HCT116 (cell line): Measurements from ENCODE around the gene CASZ1.

Experiments
- EGR1 ChIP-seq: IDR thresholded peaks from 2 replicates; pipeline ENCODE4 v1.6.1; 2012; ENCODE audit warnings: low read depth
- EZH2 ChIP-seq: fragments of 200-600 bp; sonication (generic); IDR thresholded peaks from 2 replicates; pipeline ENCODE4 v1.6.1; 2017; ENCODE audit warnings: antibody characterized with exemption, mixed run types
- POLR2A ChIP-seq: IDR thresholded peaks from 2 replicates; pipeline ENCODE4 v1.7.0; 2011; ENCODE audit warnings: borderline replicate concordance; ENCODE audit not compliant: insufficient read depth, insufficient read length; ENCODE audit errors: extremely low read depth
- YY1 ChIP-seq: IDR thresholded peaks from 2 replicates; pipeline ENCODE4 v1.6.1; 2011; ENCODE audit warnings: low read length, low read depth, moderate library complexity, mild to moderate bottlenecking; ENCODE audit not compliant: insufficient replicate concordance; ENCODE audit errors: extremely low read depth
- TF ChIP-seq, protein P1 (sequence below), 3 experiments: fragments of 200-600 bp in 1 of 3; sonication (generic) in 1 of 3; IDR thresholded peaks in 2 of 3; conservative IDR thresholded peaks in 1 of 3; 2 replicates each; pipeline ENCODE4 v1.5.1; 2012 to 2017; ENCODE audit warnings: low read depth in 2 of 3, low read length in 2 of 3, antibody characterized with exemption in 1 of 3, borderline replicate concordance in 1 of 3, control low read depth in 1 of 3, mild to moderate bottlenecking in 1 of 3, mixed read lengths in 1 of 3, mixed run types in 1 of 3, moderate library complexity in 1 of 3; ENCODE audit not compliant: insufficient read depth in 1 of 3

- TF ChIP-seq, protein P1, sequence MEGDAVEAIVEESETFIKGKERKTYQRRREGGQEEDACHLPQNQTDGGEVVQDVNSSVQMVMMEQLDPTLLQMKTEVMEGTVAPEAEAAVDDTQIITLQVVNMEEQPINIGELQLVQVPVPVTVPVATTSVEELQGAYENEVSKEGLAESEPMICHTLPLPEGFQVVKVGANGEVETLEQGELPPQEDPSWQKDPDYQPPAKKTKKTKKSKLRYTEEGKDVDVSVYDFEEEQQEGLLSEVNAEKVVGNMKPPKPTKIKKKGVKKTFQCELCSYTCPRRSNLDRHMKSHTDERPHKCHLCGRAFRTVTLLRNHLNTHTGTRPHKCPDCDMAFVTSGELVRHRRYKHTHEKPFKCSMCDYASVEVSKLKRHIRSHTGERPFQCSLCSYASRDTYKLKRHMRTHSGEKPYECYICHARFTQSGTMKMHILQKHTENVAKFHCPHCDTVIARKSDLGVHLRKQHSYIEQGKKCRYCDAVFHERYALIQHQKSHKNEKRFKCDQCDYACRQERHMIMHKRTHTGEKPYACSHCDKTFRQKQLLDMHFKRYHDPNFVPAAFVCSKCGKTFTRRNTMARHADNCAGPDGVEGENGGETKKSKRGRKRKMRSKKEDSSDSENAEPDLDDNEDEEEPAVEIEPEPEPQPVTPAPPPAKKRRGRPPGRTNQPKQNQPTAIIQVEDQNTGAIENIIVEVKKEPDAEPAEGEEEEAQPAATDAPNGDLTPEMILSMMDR (IDR thresholded peaks at IDR 0.05 in 2 of 3, conservative IDR thresholded peaks at IDR 0.05 in 1 of 3; ENCODE audit: borderline replicate concordance in 1 of 3, insufficient read depth in 1 of 3, low read depth in 2 of 3, low read length in 2 of 3): no peak
- TF ChIP-seq EGR1: no peak
- TF ChIP-seq YY1: no peak
- TF ChIP-seq POLR2A: no peak
- TF ChIP-seq EZH2: no peak
Measured at GRCh38 chr1:10787286-10787685, 9.2 kb downstream of the CASZ1 start.
